CD14-positive monocyte (primary cell): ENCODE results near the gene EPHA8. TPM values are rescaled to one million over a fixed set of nuclear protein-coding genes. Genes with fewer than 3 reads are reported as not detected.

Experiments
- DNase-seq, 3 donors: peaks; one replicate each; pipeline ENCODE4 v3.0.0-alpha.2; 2011 to 2022
- H2AFZ ChIP-seq: 2 replicates; pipeline ENCODE4 v1.6.0; 2012; ENCODE audit warnings: mild to moderate bottlenecking, low read depth, low read length, inconsistent platforms; ENCODE audit not compliant: insufficient read depth, poor library complexity, severe bottlenecking
- H3K27ac ChIP-seq, 2 donors: 1 replicate in 1 of 2; 2 replicates in 1 of 2; pipeline ENCODE4 v1.5.1; 2012 to 2013; ENCODE audit warnings: low read length in 2 of 2, control low read depth in 1 of 2, inconsistent platforms in 1 of 2, low read depth in 1 of 2, mild to moderate bottlenecking in 1 of 2
- H3K27me3 ChIP-seq, 2 donors: one replicate each; pipeline versions ENCODE4 v1.6.0 to v1.6.1; 2011 to 2013; ENCODE audit warnings: low read length in 2 of 2; ENCODE audit not compliant: control insufficient read depth in 2 of 2, insufficient read depth in 2 of 2
- H3K36me3 ChIP-seq, 2 donors: replicated peaks in 1 of 2; 1 replicate in 1 of 2; 2 replicates in 1 of 2; pipeline versions ENCODE4 v1.5.1 to v1.6.1; 2012 to 2013; ENCODE audit warnings: low read length in 2 of 2, control low read depth in 1 of 2, inconsistent platforms in 1 of 2, mild to moderate bottlenecking in 1 of 2; ENCODE audit not compliant: insufficient read depth in 2 of 2, control insufficient read depth in 1 of 2
- H3K4me1 ChIP-seq, 2 donors: 1 replicate in 1 of 2; 2 replicates in 1 of 2; pipeline versions ENCODE4 v1.5.1 to v1.6.1; 2012 to 2013; ENCODE audit warnings: low read length in 2 of 2, control low read depth in 1 of 2, inconsistent platforms in 1 of 2, mild to moderate bottlenecking in 1 of 2, moderate library complexity in 1 of 2; ENCODE audit not compliant: insufficient read depth in 2 of 2, control insufficient read depth in 1 of 2
- H3K4me2 ChIP-seq: replicated peaks from 2 replicates; pipeline ENCODE3; 2012; ENCODE audit warnings: low read length, moderate library complexity, mild to moderate bottlenecking; ENCODE audit not compliant: poor library complexity, severe bottlenecking; ENCODE audit errors: extremely low read depth
- H3K4me3 ChIP-seq, 3 experiments: fragments of 200-600 bp in 1 of 3; sonication (generic) in 1 of 3; replicated peaks in 1 of 3; 1 replicate in 2 of 3; 2 replicates in 1 of 3; pipeline ENCODE4 v1.5.1; 2011 to 2013; ENCODE audit warnings: low read length in 3 of 3, mild to moderate bottlenecking in 3 of 3, control low read depth in 2 of 3, low read depth in 2 of 3, inconsistent platforms in 1 of 3, moderate library complexity in 1 of 3
- H3K79me2 ChIP-seq: 2 replicates; pipeline ENCODE4 v1.6.0; 2012; ENCODE audit warnings: mild to moderate bottlenecking, control low read depth, inconsistent platforms, low read length, moderate library complexity; ENCODE audit not compliant: insufficient read depth
- H3K9ac ChIP-seq: 2 replicates; pipeline ENCODE4 v1.6.0; 2017; ENCODE audit warnings: low read length, mild to moderate bottlenecking; ENCODE audit not compliant: insufficient read depth, poor library complexity, severe bottlenecking
- H3K9me3 ChIP-seq, 2 donors: replicated peaks in 1 of 2; 1 replicate in 1 of 2; 2 replicates in 1 of 2; pipeline versions ENCODE4 v1.5.1 to v1.6.1; 2012 to 2013; ENCODE audit warnings: low read length in 2 of 2, control low read depth in 1 of 2; ENCODE audit not compliant: control insufficient read depth in 1 of 2, insufficient read depth in 1 of 2
- H4K20me1 ChIP-seq: 2 replicates; pipeline ENCODE4 v1.6.0; 2012; ENCODE audit warnings: mild to moderate bottlenecking, low read length, control low read depth, moderate library complexity; ENCODE audit not compliant: insufficient read depth
- H3K27ac Mint-ChIP-seq, 7 donors: one replicate each; pipeline ENCODE4 v1.8.0; 2020; ENCODE audit warnings: mild to moderate bottlenecking in 7 of 7, mixed read lengths in 7 of 7, moderate library complexity in 6 of 7, inconsistent platforms in 2 of 7
- H3K27me3 Mint-ChIP-seq, 3 donors: one replicate each; pipeline ENCODE4 v1.8.0; 2021 to 2022; ENCODE audit warnings: low read depth in 3 of 3, mild to moderate bottlenecking in 3 of 3, mixed read lengths in 3 of 3, moderate library complexity in 3 of 3, inconsistent platforms in 1 of 3
- H3K36me3 Mint-ChIP-seq, 2 donors: one replicate each; pipeline ENCODE4 v1.8.0; 2020; ENCODE audit warnings: mixed read lengths in 2 of 2, inconsistent platforms in 1 of 2, mild to moderate bottlenecking in 1 of 2
- H3K4me1 Mint-ChIP-seq: one replicate; pipeline ENCODE4 v1.8.0; 2020; ENCODE audit warnings: mild to moderate bottlenecking, mixed read lengths
- H3K4me3 Mint-ChIP-seq, 2 donors: one replicate each; pipeline ENCODE4 v1.8.0; 2020; ENCODE audit warnings: mild to moderate bottlenecking in 2 of 2, mixed read lengths in 2 of 2, moderate library complexity in 1 of 2
- H3K9me3 Mint-ChIP-seq, 7 donors: one replicate each; pipeline ENCODE4 v1.8.0; 2020 to 2022; ENCODE audit warnings: mixed read lengths in 7 of 7, mild to moderate bottlenecking in 6 of 7, moderate library complexity in 6 of 7, inconsistent platforms in 2 of 7
- WGBS: methylation state at CpG from one replicate; pipeline ENCODE4 v1.1.5; 2013; ENCODE audit warnings: missing lambda C conversion rate; ENCODE audit not compliant: insufficient coverage; 5-methylcytosine and 5-hydroxymethylcytosine counted together
- intact Hi-C, 2 donors: fragments of 100-400 bp; cut with micrococcal nuclease; formaldehyde crosslinking; loops; one replicate each; pipeline versions ENCODE4 v1.15.0 to v1.15.1; 2023
- polyA plus RNA-seq, 3 donors: library from polyadenylated mRNA; depleted of rRNA in 1 of 3; unstranded in 2 of 3; stranded (reverse) in 1 of 3; fragments of 300-500 nt in 2 of 3; fragments of >200 nt in 1 of 3; fragmentation: Illumina TruSeq in 2 of 3; gene quantifications; 1 replicate in 2 of 3; 2 replicates in 1 of 3; pipeline ENCODE4 v1.2.3, GENCODE V29; 2012 to 2021
- TF ChIP-seq, protein P1 (sequence below): fragments of 200-600 bp; IDR thresholded peaks from one replicate; pipeline ENCODE4 v1.8.0; 2022; ENCODE audit warnings: antibody characterized with exemption, mild to moderate bottlenecking

EPHA8 gene
- polyA plus RNA-seq, 3 donors, result 0.04 TPM; not detected in 2

DNA sequence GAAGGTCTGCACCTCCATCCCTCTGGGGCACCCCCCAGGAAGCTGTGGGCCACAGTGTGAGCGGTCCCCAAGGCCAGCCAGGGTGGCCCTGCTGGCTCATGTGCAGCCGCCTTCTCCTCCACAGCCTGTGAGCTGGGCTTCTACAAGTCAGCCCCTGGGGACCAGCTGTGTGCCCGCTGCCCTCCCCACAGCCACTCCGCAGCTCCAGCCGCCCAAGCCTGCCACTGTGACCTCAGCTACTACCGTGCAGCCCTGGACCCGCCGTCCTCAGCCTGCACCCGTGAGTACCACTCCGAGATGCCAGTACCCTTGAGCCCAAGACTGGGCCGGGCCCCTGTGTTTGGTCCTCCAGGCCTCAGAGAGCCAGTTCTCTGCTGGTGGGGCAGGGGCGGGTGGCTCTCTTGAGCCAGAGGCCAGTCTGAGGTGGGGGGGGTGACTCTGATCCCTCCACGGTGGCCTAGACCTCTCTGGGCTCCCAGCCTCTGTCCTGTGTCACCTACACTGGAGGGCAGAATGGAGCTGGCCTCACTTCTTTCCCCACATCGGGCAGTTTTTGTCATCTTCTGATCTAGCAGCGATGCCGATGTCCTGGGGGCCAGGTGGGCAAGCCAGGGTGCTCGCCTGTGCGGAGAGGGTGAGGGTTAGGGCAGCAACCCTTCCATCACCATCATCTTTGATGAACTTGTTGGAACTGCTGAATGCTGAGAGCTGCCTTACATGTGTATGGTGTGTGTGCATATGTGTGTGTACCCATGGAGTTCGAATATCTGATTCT, 23.3 kb downstream of the EPHA8 start:
- H3K9me3 ChIP-seq, result no peaks in the 10 kb centered on the region
- DNase-seq, result no peak
- no peak overlapping the region for H3K27ac ChIP-seq
- no peak overlapping the region for H3K4me3 ChIP-seq
- Mint-ChIP-seq H3K4me3 (no peak overlapping the region), H3K9me3 (no peaks in the 10 kb centered on the region), H3K36me3 (no peaks in the 10 kb centered on the region), H3K27me3 (peaks cover 7 to 9% (median 8%) of the 10 kb centered on the region in 3 donors), H3K4me1 (no peaks in the 10 kb centered on the region), H3K27ac (no peak overlapping the region)
- intact Hi-C loops, result no loop called here
- H3K4me1 ChIP-seq, result no peaks in the 10 kb centered on the region
- H3K79me2 ChIP-seq, result no peaks in the 10 kb centered on the region
- H3K36me3 ChIP-seq, result no peaks in the 10 kb centered on the region
- no peaks in the 10 kb centered on the region for H4K20me1 ChIP-seq
- TF ChIP-seq, protein P1, sequence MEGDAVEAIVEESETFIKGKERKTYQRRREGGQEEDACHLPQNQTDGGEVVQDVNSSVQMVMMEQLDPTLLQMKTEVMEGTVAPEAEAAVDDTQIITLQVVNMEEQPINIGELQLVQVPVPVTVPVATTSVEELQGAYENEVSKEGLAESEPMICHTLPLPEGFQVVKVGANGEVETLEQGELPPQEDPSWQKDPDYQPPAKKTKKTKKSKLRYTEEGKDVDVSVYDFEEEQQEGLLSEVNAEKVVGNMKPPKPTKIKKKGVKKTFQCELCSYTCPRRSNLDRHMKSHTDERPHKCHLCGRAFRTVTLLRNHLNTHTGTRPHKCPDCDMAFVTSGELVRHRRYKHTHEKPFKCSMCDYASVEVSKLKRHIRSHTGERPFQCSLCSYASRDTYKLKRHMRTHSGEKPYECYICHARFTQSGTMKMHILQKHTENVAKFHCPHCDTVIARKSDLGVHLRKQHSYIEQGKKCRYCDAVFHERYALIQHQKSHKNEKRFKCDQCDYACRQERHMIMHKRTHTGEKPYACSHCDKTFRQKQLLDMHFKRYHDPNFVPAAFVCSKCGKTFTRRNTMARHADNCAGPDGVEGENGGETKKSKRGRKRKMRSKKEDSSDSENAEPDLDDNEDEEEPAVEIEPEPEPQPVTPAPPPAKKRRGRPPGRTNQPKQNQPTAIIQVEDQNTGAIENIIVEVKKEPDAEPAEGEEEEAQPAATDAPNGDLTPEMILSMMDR, result no peak
- H2AFZ ChIP-seq, result no peak overlapping the region
- 89% methylated on average over 11 of the region's 19 CpGs for WGBS
- no peak overlapping the region for H3K9ac ChIP-seq
- no peaks in the 10 kb centered on the region for H3K27me3 ChIP-seq
- no peak overlapping the region for H3K4me2 ChIP-seq

DNA sequence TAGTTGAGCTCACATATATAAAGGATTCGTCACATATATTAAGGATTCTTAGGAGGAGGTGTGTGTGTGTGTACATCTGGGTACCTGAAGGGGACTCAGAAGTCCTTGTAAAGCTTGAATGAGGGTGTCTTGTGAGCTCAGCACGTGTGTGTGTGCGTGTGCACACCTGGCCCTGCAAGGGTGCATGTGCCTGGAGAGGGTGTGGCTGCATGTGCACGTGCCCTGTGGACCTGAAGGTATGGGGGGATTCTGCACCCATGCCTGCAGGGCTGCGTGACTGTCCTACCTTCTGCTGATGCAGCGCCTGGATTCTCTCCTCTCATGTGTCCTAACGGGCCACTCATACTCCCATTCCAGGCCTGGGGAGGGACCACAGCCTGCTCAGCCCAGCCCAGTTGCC, 24.0 kb downstream of the EPHA8 start:
- Histone ChIP-seq H3K79me2 (no peaks in the 10 kb centered on the region), H4K20me1 (no peaks in the 10 kb centered on the region), H3K4me1 (no peaks in the 10 kb centered on the region), H3K27me3 (no peaks in the 10 kb centered on the region), H2AFZ (no peak overlapping the region), H3K4me2 (no peak overlapping the region), H3K4me3 (no peak overlapping the region), H3K9ac (no peak overlapping the region), H3K36me3 (no peaks in the 10 kb centered on the region), H3K27ac (no peak overlapping the region), H3K9me3 (no peaks in the 10 kb centered on the region)
- H3K4me1 Mint-ChIP-seq, result no peaks in the 10 kb centered on the region
- TF ChIP-seq, protein P1, result no peak
- H3K27ac Mint-ChIP-seq, result no peak overlapping the region
- no peak overlapping the region for H3K4me3 Mint-ChIP-seq
- no peaks in the 10 kb centered on the region for H3K36me3 Mint-ChIP-seq
- intact Hi-C loops, result no loop called here
- peaks cover 0 to 3% (median 0%) of the 10 kb centered on the region in 7 donors for H3K9me3 Mint-ChIP-seq
- peaks cover 7 to 15% (median 9%) of the 10 kb centered on the region in 3 donors for H3K27me3 Mint-ChIP-seq
- no peak for DNase-seq
- 94% methylated on average over 4 of the region's 7 CpGs for WGBS
